GM23338 (cell line): ENCODE results near the gene CENPL. TPM values are rescaled to one million over a fixed set of nuclear protein-coding genes. Genes with fewer than 3 reads are reported as not detected.

Experiments used
- ATAC-seq: fragments of 200-7000 bp; cut with Tn5 transposase; 3 replicates; pipeline ENCODE4 v1.9.1; 2020
- DNase-seq: peaks from one replicate; pipeline ENCODE4 v3.0.0-alpha.2; 2015; ENCODE audit warnings: low spot score
- H2AFZ ChIP-seq: fragments of 200-600 bp; sonication (generic); 2 replicates; pipeline ENCODE4 v1.8.0; 2016; ENCODE audit warnings: antibody characterized with exemption, mild to moderate bottlenecking, moderate library complexity
- H3F3A ChIP-seq: fragments of 200-600 bp; sonication (generic); replicated peaks from 2 replicates; pipeline ENCODE4 v1.8.0; 2017; ENCODE audit warnings: antibody characterized with exemption, mixed run types, low read depth
- H3K27ac ChIP-seq: fragments of 200-600 bp; sonication (generic); 2 replicates; pipeline ENCODE4 v1.6.1; 2016; ENCODE audit warnings: low read depth
- H3K27me3 ChIP-seq: fragments of 200-600 bp; sonication (generic); 2 replicates; pipeline ENCODE4 v1.8.0; 2016; ENCODE audit warnings: mild to moderate bottlenecking, mixed run types, moderate library complexity; ENCODE audit not compliant: insufficient read depth
- H3K36me3 ChIP-seq: fragments of 200-600 bp; sonication (generic); 2 replicates; pipeline ENCODE4 v1.8.0; 2016; ENCODE audit warnings: mild to moderate bottlenecking; ENCODE audit not compliant: insufficient read depth
- H3K4me1 ChIP-seq: fragments of 200-600 bp; sonication (generic); 2 replicates; pipeline ENCODE4 v1.8.0; 2016; ENCODE audit warnings: mild to moderate bottlenecking, moderate library complexity; ENCODE audit not compliant: insufficient read depth
- H3K4me2 ChIP-seq: fragments of 200-600 bp; sonication (generic); 2 replicates; pipeline ENCODE4 v1.7.1; 2017; ENCODE audit warnings: mixed run types
- H3K4me3 ChIP-seq: fragments of 200-600 bp; sonication (generic); 2 replicates; pipeline ENCODE4 v1.6.1; 2016; ENCODE audit warnings: mixed run types
- H3K79me2 ChIP-seq: fragments of 200-600 bp; sonication (generic); replicated peaks from 2 replicates; pipeline ENCODE4 v1.8.0; 2017; ENCODE audit warnings: mild to moderate bottlenecking; ENCODE audit not compliant: insufficient read depth
- H3K9me2 ChIP-seq: fragments of 200-600 bp; sonication (generic); 2 replicates; pipeline ENCODE4 v1.8.0; 2017; ENCODE audit not compliant: insufficient read depth
- H4K20me1 ChIP-seq: fragments of 200-600 bp; sonication (generic); replicated peaks from 2 replicates; pipeline ENCODE4 v1.8.0; 2017; ENCODE audit warnings: mild to moderate bottlenecking; ENCODE audit not compliant: insufficient read depth
- H3K27ac Mint-ChIP-seq: 2 replicates; pipeline ENCODE4 v1.8.0; 2020; ENCODE audit warnings: inconsistent platforms, mild to moderate bottlenecking, moderate library complexity, mixed read lengths
- H3K27me3 Mint-ChIP-seq: 3 replicates; pipeline ENCODE4 v1.8.0; 2022; ENCODE audit warnings: low read depth, mild to moderate bottlenecking, moderate library complexity, mixed read lengths, inconsistent platforms; ENCODE audit not compliant: insufficient read depth, poor library complexity
- H3K36me3 Mint-ChIP-seq: 3 replicates; pipeline ENCODE4 v1.8.0; 2021; ENCODE audit warnings: low read depth, mild to moderate bottlenecking, inconsistent platforms, moderate library complexity, mixed read lengths
- H3K4me1 Mint-ChIP-seq: 3 replicates; pipeline ENCODE4 v1.8.0; 2020; ENCODE audit warnings: mild to moderate bottlenecking, inconsistent platforms, mixed read lengths
- H3K4me3 Mint-ChIP-seq: 3 replicates; pipeline ENCODE4 v1.8.0; 2021; ENCODE audit warnings: moderate library complexity, mild to moderate bottlenecking, inconsistent platforms, mixed read lengths
- H3K9me3 Mint-ChIP-seq: 3 replicates; pipeline ENCODE4 v1.8.0; 2020; ENCODE audit warnings: moderate library complexity, mild to moderate bottlenecking, inconsistent platforms, mixed read lengths
- CREB1 ChIP-seq: fragments of 250-450 bp; sonication (Bioruptor Pico); IDR thresholded peaks from 2 replicates; pipeline ENCODE4 v1.5.0; 2020; ENCODE audit warnings: low read depth, mild to moderate bottlenecking, moderate library complexity
- EZH2 ChIP-seq: fragments of 200-600 bp; sonication (generic); IDR thresholded peaks from one replicate; pipeline ENCODE4 v1.8.0; 2017; ENCODE audit warnings: antibody characterized with exemption, mild to moderate bottlenecking, low read depth; ENCODE audit not compliant: unreplicated experiment
- POLR2AphosphoS5 ChIP-seq: IDR thresholded peaks from 2 replicates; pipeline ENCODE4 v1.6.1; 2016; ENCODE audit warnings: antibody characterized with exemption, low read depth
- ZNF114 ChIP-seq: fragments of 250-450 bp; sonication (Bioruptor Pico); IDR thresholded peaks from 2 replicates; pipeline ENCODE4 v1.5.0; 2020; ENCODE audit warnings: mild to moderate bottlenecking, moderate library complexity
- ZNF331 ChIP-seq: fragments of 250-450 bp; sonication (Bioruptor Pico); IDR thresholded peaks from 2 replicates; pipeline ENCODE4 v1.5.0; 2020; ENCODE audit warnings: low read depth, mild to moderate bottlenecking, moderate library complexity
- polyA plus RNA-seq: library from polyadenylated mRNA; unstranded; fragments of >200 nt; fragmentation: Nextera tagmentation; extraction: Ambion mirVana; gene quantifications from 2 replicates; pipeline ENCODE4 v1.2.1, GENCODE V29; 2016
- total RNA-seq: library from RNA; depleted of rRNA; stranded (reverse); fragments of >200 nt; shearing (Covaris generic); gene quantifications from 2 replicates; pipeline ENCODE4 v1.2.3, GENCODE V29; 2014
- TF ChIP-seq, protein P1 (sequence below): fragments of 250-450 bp; sonication (Bioruptor Pico); IDR thresholded peaks from 2 replicates; pipeline ENCODE4 v1.5.0; 2020; ENCODE audit warnings: mild to moderate bottlenecking, moderate library complexity

CENPL gene
- total and polyA plus RNA-seq, 2 experiments from 2014 or later, result 13.6 to 23.5 TPM

DNA sequence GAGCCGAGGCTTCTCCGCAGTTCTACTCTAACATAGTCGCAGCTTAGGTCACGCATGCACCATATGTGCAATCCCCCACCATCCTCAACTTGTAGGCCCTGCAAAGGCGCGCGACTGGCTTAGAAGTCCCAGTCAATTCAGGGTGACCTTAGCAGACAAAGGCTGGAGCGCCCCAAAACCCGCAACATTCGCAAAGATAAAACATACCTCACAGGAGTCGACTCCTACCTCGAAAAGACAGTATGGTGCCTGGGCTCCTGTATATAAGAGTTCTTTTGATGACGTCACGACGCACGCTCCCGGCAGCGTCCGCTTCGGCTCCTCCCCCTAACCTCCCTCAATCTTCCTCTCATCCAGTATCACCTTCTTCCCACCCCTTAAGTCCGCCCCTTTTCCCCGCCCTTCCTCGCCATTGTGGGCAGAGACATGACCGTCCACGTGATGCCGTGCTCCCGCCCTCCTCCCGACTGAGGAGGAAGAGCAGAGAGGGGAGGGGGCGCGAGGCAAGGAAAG lies 43.1 kb upstream of the CENPL start, which contains the start of gene GAS5:
Gene GAS5, minus strand, starts transcription at position 237 of the 513 bp plus-strand sequence.
- H3K27ac ChIP-seq, result peak within 1 kb of the TSS; percentile 98
- Mint-ChIP-seq H3K27me3 (peaks cover 42% of the 10 kb centered on the region), H3K4me1 (peaks cover 43% of the 10 kb centered on the region), H3K27ac (peak within 1 kb of the TSS; percentile 100), H3K9me3 (peaks cover 13% of the 10 kb centered on the region; the same call in 2 of the 3 replicates), H3K36me3 (peaks cover 68% of the 10 kb centered on the region), H3K4me3 (peak within 1 kb of the TSS; percentile 100)
- peak; percentile 81 for ATAC-seq
- H3K36me3 ChIP-seq, result peaks cover 42% of the 10 kb centered on the region
- peak within 1 kb of the TSS; percentile 97 for H3K4me2 ChIP-seq
- TF ChIP-seq CREB1 (CRISPR knock-in tag), result peak; percentile 100
- TF ChIP-seq, protein P1, sequence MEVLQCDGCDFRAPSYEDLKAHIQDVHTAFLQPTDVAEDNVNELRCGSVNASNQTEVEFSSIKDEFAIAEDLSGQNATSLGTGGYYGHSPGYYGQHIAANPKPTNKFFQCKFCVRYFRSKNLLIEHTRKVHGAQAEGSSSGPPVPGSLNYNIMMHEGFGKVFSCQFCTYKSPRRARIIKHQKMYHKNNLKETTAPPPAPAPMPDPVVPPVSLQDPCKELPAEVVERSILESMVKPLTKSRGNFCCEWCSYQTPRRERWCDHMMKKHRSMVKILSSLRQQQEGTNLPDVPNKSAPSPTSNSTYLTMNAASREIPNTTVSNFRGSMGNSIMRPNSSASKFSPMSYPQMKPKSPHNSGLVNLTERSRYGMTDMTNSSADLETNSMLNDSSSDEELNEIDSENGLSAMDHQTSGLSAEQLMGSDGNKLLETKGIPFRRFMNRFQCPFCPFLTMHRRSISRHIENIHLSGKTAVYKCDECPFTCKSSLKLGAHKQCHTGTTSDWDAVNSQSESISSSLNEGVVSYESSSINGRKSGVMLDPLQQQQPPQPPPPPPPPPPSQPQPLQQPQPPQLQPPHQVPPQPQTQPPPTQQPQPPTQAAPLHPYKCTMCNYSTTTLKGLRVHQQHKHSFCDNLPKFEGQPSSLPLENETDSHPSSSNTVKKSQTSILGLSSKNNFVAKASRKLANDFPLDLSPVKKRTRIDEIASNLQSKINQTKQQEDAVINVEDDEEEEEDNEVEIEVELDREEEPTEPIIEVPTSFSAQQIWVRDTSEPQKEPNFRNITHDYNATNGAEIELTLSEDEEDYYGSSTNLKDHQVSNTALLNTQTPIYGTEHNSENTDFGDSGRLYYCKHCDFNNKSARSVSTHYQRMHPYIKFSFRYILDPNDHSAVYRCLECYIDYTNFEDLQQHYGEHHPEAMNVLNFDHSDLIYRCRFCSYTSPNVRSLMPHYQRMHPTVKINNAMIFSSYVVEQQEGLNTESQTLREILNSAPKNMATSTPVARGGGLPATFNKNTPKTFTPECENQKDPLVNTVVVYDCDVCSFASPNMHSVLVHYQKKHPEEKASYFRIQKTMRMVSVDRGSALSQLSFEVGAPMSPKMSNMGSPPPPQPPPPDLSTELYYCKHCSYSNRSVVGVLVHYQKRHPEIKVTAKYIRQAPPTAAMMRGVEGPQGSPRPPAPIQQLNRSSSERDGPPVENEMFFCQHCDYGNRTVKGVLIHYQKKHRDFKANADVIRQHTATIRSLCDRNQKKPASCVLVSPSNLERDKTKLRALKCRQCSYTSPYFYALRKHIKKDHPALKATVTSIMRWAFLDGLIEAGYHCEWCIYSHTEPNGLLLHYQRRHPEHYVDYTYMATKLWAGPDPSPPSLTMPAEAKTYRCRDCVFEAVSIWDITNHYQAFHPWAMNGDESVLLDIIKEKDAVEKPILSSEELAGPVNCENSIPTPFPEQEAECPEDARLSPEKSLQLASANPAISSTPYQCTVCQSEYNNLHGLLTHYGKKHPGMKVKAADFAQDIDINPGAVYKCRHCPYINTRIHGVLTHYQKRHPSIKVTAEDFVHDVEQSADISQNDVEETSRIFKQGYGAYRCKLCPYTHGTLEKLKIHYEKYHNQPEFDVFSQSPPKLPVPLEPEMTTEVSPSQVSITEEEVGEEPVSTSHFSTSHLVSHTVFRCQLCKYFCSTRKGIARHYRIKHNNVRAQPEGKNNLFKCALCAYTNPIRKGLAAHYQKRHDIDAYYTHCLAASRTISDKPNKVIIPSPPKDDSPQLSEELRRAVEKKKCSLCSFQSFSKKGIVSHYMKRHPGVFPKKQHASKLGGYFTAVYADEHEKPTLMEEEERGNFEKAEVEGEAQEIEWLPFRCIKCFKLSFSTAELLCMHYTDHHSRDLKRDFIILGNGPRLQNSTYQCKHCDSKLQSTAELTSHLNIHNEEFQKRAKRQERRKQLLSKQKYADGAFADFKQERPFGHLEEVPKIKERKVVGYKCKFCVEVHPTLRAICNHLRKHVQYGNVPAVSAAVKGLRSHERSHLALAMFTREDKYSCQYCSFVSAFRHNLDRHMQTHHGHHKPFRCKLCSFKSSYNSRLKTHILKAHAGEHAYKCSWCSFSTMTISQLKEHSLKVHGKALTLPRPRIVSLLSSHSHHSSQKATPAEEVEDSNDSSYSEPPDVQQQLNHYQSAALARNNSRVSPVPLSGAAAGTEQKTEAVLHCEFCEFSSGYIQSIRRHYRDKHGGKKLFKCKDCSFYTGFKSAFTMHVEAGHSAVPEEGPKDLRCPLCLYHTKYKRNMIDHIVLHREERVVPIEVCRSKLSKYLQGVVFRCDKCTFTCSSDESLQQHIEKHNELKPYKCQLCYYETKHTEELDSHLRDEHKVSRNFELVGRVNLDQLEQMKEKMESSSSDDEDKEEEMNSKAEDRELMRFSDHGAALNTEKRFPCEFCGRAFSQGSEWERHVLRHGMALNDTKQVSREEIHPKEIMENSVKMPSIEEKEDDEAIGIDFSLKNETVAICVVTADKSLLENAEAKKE, result no peak
- TF ChIP-seq POLR2AphosphoS5, result peak; percentile 100
- peak; percentile 83; the same call in 1 of the 2 replicates for TF ChIP-seq ZNF114 (CRISPR knock-in tag)
- TF ChIP-seq EZH2, result no peak
- TF ChIP-seq ZNF331 (CRISPR knock-in tag), result no peak
- peaks cover 56% of the 10 kb centered on the region for H3F3A ChIP-seq
- peak; percentile 100 for DNase-seq
- H3K4me1 ChIP-seq, result peaks cover 35% of the 10 kb centered on the region
- no peaks in the 10 kb centered on the region for H3K9me2 ChIP-seq
- H2AFZ ChIP-seq, result peak within 1 kb of the TSS; percentile 92
- H3K4me3 ChIP-seq, result peak within 1 kb of the TSS; percentile 90
- no peaks in the 10 kb centered on the region for H3K27me3 ChIP-seq
- H4K20me1 ChIP-seq, result peaks cover 16% of the 10 kb centered on the region
- peaks cover 67% of the 10 kb centered on the region for H3K79me2 ChIP-seq
